Colon (tissue), 2 donors: ENCODE measurements around the gene WDR38.

ENCODE experiments used
- FAIRE-seq: peaks from 2 replicates; lab custom pipeline; 2012; peaks lifted over from hg19 to GRCh38; lab: Jason Lieb, UNC
- donor health status: control.
- donor health status: control.

The WDR38 gene

GRCh38 chr9:124858330-124859046, 5.2 kb downstream of the WDR38 start:
- FAIRE-seq: no peak

DNA sequence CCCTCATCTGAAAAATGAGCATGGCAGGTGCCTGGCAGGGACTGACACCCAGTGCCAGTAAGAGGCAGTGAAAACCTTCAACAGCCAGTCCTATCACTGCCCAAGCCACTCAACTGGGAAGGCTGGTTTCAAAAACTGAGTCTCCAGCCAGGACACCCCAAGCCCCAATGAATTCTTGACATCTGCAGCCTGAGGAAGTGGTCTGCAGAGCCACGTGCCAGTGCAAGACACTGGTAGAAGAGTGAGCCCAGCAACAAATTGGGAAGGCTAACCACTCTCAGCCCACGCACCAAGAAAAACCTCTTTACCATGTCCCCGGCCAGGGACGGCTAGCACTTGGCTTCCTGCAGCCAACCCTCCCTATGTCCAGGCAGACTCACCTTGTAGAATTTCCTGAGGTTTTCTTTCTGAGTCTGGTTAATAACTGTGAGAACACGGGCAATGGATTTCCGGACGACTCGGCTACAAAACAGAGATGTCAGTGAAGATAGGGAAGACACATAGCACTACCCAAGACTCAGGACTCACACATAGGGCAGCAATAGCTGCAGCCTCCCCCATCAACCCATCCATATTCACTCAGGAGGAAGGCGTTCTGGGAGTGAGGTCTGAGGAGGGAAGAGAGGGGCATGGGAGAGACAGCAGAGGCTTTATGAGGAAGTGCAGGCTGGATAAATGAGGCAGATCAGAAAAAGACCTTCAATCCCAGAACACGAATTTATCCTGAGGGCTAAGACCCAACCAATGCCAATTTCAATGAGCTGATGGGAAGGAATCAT, 6.7 kb downstream of the WDR38 start:
- FAIRE-seq: no peak

- FAIRE-seq: no peak
Observed at GRCh38 chr9:124860582-124861341, 7.5 kb downstream of the WDR38 start.

- no peak for FAIRE-seq
Observed at GRCh38 chr9:124861342-124862229, 8.3 kb downstream of the WDR38 start, which contains the start of the genes ARPC5L and RPL35. Gene ARPC5L, plus strand, starts transcription at chr9:124862130. Its CDS starts 7,161 bp downstream, at chr9:124869291. Gene RPL35, minus strand, starts transcription at chr9:124861957. Its CDS starts 45 bp downstream, at chr9:124861912.

- FAIRE-seq: no peak
Observed at GRCh38 chr9:124863371-124863871, 10.2 kb downstream of the WDR38 start.

GRCh38 chr9:124868511-124869465, 15.5 kb downstream of the WDR38 start:
- FAIRE-seq: no peak

DNA sequence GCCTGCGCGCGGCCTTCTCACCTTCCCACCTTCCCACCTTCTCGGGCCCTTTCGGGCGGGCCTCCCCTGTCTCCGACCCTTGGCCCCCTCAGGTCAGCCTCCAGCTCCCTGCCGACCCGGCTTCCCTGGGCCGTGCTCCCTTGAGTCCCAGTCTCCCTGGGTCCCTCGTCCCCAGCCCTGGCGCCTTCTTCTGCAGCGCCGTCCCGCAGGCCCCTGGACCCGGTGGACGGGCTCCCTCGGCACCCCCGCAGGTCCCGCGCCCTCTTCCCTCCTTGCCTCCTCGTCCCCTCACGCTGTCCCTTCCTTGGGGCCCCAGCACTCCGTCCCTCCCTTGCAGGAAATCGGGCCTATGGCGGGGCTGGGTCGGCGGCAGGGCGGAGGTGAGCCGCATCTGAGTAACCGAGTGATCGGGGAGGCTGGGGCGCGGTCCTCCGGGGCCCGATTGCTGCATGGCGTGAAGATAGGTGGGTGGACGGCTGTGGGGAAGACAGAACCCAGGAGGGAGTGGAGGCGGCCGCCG, 16.3 kb downstream of the WDR38 start:
- no peak for FAIRE-seq

GRCh38 chr9:124869986-124870560, 16.8 kb downstream of the WDR38 start:
- no peak for FAIRE-seq

DNA sequence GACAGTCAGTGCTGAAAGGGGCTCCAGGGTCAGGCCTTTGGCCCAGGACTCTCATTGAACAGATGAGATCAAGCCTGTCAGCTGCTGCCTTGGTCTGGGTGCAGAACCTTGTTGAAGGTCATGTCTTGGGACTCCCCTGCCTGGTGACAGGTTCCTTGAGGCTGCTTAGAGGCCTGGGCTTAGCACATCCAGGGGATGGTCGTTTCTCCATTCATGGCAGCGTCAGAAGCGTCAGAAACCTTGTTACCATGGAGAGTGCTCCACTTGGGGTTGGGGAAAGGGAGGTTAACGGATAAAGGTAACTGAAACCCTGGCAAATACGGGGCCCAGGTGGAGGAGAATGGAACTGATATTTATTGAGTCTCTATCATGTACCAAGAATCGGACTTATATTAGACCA, 17.5 kb downstream of the WDR38 start:
- no peak for FAIRE-seq

DNA sequence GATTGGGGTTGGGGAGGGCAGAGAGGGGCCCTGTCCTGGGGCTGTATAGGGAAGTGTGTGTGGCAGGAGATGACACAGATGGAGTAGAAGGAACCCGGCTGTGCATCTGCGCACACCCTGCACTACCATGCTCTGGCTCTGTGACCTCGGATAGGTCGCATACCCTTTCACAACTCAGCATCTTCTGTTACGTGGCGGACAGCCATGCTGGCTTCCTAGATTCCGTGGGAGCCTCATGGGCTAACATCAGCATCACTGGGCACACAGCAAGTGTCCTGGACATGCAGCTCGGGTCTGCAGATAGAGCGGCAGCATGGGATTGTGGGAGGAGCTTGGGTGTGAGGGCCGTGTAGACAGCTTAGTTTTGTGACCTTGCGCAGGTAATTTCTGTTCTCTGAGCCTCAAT, 17.9 kb downstream of the WDR38 start:
- FAIRE-seq: no peak

DNA sequence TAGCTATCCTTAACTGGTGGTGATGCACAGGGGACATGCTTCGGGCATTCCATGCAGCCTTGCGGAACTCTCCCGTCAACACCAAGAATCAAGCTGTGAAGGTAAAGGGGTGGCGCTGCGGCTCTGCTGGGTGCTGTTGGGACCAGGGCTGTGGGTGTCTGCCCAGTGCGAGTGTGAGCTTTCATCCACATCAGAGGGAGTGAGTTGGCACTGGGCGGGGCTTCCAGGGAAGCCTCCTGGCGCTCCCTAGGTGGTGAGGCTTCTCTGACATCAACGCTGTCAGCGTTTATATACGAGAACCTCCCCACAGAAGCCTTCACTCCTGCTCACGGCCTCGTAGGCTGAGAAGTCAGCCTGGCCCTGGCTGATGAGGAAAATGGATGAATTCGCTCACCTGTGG, 20.4 kb downstream of the WDR38 start:
- FAIRE-seq: no peak

DNA sequence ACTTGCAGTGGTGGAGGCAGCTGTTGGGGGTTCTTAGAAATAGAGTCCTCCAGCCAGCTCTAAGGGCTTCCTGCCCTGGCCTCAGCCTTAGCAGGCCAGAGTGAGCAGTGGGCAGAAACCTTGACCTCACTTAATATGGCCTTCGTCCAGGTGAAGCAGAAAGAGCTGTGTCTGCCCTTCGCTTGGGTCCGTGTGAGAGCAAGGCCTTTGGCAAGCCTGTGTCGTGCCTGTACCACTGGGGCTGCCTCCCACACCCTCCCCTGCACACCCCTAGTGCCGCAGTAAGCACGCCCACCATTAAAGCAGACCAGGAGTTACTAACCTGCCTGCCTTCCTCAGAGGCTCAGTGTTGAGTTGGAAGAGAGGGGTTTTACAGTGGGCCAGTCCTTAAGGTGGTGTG, 22.2 kb downstream of the WDR38 start:
- FAIRE-seq: no peak

- no peak for FAIRE-seq
Observed at GRCh38 chr9:124877021-124877782, 23.9 kb downstream of the WDR38 start.

DNA sequence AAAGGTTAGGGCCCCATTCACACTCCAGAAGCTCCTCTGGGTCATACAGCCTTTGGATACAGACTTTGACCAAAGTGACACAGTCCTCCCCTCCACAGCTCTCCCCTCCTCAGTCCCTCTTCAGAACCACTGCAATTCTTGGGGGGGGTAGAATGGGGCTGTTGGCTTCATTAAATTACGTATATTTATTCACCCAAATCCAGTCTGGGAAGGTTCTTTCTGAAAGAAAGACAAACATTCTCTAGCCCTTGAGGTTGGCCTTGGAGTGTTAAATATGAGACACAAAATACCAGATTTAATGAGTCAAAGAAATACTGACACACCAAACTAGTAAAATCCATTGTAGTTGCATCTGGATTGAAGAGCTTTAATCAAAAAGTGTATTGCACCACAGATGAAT, 24.8 kb downstream of the WDR38 start:
- no peak for FAIRE-seq

GRCh38 chr9:124878518-124878917, 25.3 kb downstream of the WDR38 start:
- no peak for FAIRE-seq

- no peak for FAIRE-seq
Observed at GRCh38 chr9:124879226-124879625, 26.0 kb downstream of the WDR38 start.

DNA sequence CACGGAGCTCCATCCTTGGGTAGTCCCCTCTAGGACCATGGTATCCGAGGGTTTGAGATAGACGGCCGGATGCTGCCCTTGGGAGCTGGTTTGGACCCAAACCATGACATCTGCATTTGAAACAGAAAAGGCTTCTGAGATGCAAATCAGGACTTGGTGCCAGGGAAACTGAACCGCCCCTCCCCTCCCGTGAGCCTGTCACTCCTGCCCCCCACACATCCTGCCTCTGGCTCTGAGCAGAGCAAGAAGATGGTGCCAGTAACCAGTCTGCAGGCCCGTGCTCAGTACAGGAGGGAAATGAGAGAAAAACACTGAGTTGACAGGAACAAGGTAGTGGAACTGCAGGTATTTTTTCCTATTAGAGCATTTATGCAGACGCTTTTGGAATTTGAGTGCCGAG, 27.2 kb downstream of the WDR38 start:
- FAIRE-seq: no peak

GRCh38 chr9:124881138-124881743, 28.0 kb downstream of the WDR38 start:
- FAIRE-seq: no peak
